HG02970 (cell line): ENCODE measurements around the gene PLXNB2.
A peak's percentile ranks its signal among the peaks of the same experiment; 100 is the strongest.
"Not testable (repeated sequence)": the region's sequence is repeated elsewhere in the genome, so short reads cannot be mapped to it uniquely, and the experiment has no call there.

Experiments used
- ATAC-seq: cut with Tn5 transposase; IDR thresholded peaks from one replicate; pipeline ENCODE4 v1.9.1; 2021; ENCODE audit warnings: mild to moderate bottlenecking, moderate library complexity, moderate number of reproducible peaks; ENCODE audit not compliant: unreplicated experiment, low FRiP score

Gene PLXNB2, protein sequence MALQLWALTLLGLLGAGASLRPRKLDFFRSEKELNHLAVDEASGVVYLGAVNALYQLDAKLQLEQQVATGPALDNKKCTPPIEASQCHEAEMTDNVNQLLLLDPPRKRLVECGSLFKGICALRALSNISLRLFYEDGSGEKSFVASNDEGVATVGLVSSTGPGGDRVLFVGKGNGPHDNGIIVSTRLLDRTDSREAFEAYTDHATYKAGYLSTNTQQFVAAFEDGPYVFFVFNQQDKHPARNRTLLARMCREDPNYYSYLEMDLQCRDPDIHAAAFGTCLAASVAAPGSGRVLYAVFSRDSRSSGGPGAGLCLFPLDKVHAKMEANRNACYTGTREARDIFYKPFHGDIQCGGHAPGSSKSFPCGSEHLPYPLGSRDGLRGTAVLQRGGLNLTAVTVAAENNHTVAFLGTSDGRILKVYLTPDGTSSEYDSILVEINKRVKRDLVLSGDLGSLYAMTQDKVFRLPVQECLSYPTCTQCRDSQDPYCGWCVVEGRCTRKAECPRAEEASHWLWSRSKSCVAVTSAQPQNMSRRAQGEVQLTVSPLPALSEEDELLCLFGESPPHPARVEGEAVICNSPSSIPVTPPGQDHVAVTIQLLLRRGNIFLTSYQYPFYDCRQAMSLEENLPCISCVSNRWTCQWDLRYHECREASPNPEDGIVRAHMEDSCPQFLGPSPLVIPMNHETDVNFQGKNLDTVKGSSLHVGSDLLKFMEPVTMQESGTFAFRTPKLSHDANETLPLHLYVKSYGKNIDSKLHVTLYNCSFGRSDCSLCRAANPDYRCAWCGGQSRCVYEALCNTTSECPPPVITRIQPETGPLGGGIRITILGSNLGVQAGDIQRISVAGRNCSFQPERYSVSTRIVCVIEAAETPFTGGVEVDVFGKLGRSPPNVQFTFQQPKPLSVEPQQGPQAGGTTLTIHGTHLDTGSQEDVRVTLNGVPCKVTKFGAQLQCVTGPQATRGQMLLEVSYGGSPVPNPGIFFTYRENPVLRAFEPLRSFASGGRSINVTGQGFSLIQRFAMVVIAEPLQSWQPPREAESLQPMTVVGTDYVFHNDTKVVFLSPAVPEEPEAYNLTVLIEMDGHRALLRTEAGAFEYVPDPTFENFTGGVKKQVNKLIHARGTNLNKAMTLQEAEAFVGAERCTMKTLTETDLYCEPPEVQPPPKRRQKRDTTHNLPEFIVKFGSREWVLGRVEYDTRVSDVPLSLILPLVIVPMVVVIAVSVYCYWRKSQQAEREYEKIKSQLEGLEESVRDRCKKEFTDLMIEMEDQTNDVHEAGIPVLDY (N-terminal part only)

DNA sequence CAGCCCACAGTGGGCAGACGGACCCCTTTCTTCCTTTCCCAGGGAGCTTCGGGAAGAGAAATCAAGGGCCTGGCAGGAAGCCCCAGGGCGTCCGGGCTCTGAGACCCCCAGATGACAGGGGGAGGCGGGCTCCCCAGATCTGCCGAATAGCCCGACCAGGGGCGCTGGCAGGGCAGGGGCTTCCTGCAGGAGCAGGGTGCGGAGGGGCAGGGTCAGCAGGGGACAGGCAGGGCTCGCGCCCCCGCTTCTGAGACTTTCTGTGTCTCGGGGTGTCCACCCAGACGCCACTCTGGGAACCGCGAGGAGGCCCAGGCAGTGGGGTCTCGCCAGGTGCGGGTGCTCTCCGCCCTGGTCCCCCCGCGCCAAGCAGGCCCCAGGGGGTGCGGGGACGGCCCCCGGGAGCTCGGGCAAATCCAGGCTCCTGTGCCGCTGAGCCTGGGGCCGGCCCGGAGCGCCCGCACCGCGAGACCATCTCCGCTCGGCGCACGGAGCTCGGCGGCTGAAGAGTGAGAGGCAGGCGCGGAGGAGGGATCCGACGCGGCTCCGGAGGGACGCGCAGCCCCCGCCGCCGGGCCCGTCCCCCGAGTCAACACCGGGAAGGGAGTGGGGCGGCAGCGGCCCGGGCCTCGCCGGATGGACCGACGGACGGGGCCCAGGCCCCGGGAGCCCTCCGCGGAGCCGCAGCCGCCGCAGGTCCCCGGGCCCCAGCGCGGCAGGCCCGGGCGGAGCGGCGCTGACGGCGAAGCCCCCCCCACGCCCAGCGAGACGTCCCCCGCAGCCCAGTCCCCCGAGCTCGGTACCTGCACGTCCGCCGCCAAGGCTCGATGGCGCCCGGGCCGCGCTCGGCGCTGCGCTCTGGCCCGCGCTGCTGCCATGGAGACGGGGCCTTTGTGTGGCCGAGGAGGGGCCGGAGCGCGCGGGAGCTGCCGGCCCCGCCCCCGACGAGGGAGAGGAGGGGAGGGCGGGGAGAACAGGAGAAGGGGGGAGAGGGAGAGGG lies at the start of gene PLXNB2:
Gene PLXNB2 (minus strand): TSS at position 894 of the 997 bp plus-strand sequence. CDS start 17,062 bp downstream, outside the sequence.
- no peak for ATAC-seq

DNA sequence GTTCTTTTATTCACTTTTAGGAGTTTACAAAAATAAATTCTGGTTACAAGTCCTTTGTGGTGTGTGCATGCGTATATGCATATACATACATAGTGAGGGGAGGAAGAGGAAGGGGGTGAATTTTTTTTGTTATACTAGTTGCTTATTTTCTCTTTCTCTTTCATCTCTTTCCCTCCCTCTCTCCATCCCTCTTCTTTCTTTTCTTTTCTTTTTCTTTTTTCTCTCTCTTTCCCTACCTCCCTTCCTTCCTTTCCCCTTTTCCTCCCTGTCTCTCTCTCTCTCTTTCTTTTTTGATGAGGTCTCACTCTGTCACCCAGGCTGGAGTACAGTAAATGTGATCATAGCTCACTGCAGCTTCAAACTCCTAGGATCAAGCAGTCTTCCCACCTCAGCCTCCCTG lies 49.8 kb upstream of the PLXNB2 start:
- ATAC-seq, result no peak

DNA sequence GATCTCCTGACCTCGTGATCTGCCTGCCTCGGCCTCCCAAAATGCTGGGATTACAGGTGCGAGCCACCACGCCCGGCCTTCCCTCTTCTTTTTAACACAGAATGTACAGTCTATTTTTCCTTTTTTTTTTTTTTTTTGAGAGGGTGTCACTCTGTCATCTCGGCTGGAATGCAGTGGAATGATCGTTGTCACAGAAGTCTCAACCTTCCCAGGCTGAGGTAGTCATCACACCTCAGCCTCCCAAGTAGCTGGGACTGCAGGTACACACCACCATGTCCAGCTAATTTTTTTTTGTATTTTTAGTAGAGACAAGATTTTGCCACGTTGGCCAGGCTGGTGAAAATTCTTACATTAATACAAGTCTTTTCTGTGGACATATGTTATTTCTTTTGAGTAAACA lies 48.7 kb upstream of the PLXNB2 start:
- ATAC-seq, result no peak

DNA sequence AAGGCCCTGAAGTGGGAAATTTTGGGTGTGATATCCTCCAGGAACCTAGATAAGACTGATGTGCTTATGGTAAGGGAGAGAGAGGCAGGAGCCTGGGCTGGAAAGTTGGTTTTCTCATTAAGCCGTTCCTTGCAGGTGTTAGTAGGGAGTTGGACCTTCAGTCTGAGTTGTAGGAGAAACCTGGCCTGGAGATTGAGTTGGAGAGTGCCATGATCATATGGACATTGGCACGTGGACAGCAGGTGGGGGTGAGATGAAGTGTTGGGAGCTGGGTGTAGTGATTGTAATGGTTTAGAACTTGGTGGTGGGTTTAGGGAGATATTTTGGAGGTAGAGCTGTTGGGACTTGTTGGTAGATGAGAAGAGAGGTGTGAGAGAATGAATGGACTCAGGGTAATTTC lies 40.6 kb upstream of the PLXNB2 start:
- no peak for ATAC-seq

DNA sequence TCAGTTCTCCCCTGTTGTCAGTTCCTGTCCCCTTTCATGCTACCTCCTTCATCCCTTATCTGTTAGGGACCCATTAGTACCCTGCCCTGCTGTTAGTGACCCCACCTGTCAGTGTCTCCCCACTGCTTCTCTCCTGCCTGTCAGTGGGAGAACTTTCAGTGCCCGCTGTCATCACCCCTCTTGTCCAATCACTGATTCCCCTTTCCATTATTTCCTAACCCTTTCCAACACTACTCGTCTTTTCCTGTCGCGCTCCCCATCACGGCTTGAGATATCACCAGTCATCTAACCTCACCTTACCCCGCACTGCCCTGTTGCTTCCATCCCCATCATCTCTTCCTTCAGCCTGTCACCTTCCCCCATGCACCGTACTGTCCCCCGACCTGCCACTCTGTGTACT lies 39.7 kb upstream of the PLXNB2 start:
- ATAC-seq, result no peak

DNA sequence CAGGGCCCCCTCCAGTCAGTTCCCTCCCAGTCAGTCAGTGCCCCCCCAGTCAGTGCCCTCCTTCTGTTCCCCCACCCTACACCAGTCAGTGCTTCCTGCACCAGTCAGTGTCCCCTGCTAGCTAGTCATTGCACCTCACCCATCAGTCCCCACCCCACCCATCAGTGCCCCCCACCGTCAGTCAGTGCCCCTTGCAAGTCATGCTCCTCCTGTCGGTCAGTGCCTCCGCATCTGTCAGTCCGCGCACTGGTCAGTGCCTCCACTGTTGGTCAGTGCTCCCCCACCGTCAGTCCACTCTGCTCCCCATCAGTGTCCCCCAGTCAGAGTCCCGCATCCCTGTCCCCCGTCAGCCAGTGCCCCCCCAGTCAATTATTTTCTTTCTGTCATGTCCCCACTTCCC lies 39.0 kb upstream of the PLXNB2 start:
- no peak for ATAC-seq

DNA sequence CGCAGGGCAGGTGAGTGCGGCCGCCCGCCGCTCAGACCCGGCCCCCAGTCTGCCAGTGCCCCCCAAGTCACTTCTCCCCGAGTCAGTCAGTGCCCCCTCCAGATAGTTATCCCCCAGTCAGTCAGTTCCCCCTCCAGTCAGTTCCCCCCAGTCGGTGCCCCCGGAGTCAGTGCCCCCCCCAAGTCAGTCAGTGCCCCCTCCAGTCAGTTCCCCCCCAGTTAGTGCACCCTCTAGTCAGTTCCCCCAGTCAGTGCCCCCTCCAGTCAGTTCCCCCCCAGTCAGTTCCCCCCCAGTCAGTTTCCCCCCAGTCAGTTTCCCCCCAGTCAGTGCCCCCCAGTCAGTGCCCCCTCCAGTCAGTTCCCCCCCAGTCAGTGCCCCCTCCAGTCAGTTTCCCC lies 36.1 kb upstream of the PLXNB2 start:
- ATAC-seq, result no peak

DNA sequence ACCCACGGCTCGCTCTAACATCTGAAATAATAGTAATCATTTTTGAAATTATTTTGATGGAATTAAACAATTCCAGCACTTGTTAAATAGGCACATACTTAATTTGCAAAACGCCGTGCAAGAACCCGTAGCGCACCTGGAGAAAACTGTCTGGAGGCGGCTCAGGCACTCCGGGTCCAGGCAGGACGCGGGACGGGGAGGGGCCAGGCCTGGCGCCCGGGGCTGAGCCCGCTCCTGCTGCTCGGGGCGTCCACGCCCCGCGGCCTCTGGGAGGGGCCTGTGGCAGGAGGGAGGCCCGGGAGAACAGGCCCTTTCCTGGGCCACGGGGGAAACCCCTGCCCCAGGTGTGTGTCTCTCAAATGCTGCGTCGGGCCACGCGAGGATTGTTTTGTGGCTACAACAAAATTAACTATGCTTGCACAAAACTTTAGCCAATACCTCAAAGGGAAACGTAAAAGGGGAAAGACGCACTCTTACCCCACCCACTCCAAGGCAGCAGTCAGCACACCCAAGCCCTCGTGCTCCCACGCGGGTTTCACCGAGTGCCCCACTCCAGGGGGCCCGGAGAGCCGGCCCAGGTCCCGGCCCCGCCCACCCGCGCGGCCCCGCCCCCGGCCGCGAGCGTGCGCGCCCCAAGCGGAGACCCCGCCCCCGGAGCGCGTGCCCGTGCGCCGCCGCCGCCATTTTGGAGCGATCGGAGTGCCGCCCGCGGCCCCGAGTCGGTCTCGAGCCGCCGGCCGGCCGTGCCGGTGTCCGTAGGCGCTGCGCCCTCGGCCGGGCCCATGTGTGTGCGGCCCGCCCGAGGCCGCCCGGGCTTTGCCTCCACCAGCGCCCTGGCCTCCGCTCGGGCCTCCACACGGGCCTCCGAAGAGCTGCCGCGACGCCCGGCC lies 35.5 kb upstream of the PLXNB2 start, which contains the start of gene PPP6R2:
Gene PPP6R2 (plus strand): TSS at position 677 of the 890 bp plus-strand sequence. CDS start 50,582 bp downstream, outside the sequence.
- ATAC-seq, result peak; percentile 73

DNA sequence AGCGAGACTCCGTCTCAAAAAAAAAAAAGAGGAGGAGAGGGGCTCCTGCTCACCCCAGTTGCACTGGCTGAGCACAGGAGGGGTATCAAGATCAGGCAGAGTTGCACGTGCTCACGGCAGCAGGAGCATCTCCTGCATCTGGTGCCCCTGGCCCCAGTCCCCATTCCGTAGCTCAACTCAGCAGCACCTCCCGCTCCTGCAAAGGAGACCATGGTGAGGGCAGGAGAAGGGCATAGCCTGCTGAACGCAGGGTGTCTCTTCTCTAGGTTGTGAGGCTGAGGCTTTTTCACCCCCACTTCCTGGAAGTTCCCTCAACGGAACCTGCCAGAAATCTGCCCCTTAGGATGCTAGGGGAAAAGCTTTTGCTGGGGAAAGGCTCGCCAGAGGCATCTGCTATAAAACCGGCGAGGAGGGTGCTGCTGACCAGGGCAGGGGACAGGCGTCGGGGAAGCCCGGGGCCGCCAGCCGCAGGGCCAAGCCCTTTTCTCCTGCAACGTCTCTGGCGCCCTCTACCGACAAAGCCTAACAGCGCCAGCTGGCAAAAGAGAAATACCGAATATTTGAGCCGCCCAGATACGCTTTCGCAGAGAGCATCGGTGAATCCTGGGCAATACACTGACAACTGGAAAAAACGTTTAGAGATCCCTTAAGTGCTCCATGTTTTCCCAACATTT lies 34.7 kb upstream of the PLXNB2 start:
- ATAC-seq, result peak; percentile 60

DNA sequence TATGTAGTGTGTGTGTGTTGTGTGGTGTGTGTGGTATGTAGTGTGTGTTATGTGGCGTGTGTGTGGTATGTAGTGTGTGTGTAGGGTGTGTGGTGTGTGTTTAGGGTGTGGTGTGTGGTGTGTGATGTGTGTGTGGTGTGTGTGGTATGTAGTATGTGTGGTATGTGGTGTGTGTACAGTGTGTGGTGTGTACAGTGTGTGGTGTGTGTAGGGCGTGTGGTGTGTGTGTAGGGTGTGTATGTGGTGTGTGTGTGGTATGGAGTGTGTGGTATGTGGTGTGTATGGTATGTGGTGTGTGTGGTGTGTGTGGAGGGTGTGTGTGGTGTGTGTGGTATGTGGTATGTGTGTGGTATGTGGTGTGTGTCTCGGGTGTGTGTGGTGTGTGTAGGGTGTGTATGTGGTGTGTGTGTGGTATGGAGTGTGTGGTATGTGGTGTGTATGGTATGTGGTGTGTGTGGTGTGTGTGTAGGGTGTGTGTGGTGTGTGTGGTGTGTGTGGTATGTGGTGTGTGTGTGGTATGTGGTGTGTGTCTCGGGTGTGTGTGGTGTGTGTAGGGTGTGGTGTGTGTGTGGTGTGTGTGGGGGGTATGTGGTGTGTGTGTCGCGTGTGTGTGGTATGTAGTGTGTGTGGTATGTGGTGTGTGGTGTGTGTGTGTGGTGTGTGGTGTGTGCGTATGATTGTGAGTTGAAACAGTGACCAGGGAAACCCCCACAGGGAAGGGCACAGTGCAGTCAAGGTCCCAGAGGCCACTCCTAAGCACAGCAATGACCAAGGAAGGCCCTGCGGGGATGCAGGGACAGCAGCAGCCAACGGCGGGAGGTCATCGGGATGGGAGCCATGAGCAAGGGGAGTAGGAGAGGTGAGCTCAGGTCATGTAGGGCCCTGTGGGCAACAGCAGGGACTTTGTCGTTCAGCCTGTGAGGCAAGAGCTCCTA lies 32.8 kb upstream of the PLXNB2 start:
- ATAC-seq, result no peak

DNA sequence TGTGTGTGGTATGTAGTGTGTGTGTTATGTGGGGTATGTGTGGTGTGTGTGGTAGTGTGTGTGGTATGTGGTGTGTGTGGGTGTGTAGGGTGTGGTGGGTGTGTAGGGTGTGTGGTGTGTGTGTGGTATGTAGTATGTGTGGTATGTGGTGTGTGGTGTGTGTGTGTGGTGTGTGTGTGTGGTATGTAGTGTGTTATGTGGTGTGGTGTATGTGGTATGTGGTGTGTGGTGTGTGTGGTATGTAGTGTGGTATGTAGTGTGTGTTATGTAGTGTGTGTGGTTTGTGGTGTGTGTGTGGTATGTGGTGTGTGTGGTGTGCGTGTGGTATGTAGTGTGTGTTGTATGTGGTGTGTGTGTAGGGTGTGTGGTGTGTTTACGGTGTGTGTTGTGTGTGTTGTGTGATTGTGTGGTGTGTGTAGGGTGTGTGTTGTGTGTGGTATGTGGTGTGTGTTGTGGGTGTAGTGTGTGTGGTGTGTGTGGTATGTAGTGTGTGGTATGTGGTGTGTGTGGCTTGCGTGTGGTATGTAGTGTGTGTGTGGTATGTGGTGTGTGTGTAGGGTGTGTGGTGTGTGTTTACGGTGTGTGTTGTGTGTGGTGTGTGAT lies 31.5 kb upstream of the PLXNB2 start:
- no peak for ATAC-seq

DNA sequence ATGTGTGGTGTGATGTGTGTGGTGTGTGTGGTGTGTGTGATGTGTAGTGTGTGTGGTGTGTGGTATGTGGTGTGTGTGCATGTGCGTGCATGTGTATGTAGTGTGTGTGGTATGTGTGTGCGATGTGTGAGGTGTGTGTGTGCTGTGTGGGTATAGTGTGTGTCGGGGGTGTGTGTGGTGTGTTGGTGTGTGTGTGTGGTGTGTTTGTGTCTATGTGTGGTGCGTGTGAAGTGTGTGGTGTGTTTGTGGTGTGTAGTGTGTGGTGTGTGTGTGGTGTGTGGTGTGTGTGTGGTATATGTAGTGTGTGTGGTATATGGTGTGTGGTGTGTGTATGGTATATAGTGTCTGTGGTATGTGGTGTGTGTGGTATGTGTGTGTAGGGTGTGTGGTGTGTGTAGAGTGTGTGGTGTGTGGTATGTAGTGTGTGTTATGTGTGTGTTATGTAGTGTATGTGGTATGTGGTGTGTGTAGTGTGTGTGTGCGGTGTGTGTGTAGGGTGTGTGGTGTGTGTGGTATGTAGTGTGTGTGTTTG lies 30.7 kb upstream of the PLXNB2 start:
- no peak for ATAC-seq

DNA sequence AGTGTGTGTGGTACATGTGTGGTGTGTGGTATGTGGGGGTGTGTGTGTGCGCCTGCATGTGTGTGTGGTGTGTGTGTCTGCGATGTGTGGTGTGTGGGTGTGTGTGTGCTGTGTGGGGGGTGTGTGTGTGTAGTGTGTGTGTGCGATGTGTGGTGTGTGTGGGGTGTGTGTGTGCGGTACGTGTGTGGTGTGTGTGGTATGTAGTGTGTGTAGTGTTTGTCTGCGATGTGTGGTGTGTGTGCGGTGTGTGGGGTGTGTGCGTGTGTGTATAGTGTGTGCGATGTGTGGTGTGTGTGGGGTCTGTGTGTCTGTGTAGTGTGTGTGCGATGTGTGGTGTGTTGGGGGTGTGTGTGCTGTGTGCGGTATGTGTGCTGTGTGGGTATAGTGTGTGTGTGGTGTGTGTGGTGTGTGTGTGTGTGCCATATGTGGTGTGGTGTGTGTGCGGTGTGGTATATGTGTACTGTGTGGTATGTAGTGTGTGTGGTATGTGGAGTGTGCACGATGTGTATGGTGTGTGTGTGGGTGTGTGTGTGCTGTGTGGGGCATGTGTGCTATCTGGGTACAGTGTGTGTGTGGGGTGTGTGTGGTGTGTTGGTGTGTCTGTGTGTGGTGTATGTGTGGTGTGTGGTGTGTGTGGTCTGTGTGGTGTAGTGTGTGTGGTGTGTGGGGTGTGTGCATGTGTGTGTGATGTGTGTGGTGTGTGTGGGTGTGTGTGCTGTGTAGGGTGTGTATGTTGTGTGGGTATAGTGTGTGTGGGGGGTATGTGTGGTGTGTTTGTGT lies 30.0 kb upstream of the PLXNB2 start:
- no peak for ATAC-seq

DNA sequence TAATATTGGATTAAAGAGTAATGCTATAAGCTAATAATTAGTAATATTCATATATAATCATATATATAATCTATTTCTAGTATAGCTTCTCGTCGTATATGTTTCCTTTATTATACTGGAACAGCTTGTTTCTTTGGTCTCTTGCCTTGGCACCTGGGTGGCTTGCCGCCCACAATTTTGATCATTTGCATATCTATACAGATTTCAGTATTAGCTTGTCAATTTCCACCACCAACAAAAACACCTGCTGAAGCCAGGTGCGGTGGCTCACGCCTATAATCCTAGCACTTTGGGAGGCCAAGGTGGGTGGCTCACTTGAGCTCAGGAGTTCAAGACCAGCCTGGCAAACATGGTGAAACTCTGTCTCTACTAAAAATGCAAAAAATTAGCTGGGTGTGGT lies 27.0 kb upstream of the PLXNB2 start:
- not testable (repeated sequence) for ATAC-seq

DNA sequence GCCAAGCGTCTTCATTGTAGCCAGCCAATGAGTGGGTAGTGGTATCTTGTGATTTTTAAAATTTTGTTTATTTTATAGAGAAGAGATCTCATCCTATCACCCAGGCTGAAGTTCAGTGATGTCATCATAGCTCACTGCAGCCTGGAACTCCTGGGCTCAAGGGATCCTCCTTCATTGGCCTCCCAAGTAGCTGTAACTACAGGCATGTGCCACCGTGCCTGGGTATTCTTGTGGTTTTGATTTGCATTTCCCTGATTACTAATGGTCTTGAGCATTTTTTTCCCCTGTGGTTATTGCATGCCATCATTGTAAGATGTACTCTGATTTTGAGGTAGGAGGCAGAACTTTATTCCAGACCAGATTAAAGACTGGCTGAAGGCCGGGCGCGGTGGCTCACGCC lies 21.8 kb upstream of the PLXNB2 start:
- ATAC-seq, result no peak

DNA sequence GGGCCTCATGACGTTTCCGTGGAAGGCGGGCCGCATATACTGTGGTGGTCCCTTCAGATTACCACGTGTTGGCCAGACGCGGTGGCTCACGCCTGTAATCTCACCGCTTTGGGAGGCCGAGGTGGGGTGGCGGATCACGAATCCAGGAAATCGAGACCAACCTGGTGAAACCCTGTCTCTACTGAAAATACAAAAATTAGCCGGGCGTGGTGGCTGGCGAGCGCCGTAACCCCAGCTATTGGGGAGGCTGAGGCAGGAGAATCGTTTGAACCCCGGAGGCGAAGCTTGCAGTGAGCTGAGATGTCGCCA lies 20.2 kb upstream of the PLXNB2 start:
- ATAC-seq, result no peak
